ENCODE data around the gene AIG1.

DNA sequence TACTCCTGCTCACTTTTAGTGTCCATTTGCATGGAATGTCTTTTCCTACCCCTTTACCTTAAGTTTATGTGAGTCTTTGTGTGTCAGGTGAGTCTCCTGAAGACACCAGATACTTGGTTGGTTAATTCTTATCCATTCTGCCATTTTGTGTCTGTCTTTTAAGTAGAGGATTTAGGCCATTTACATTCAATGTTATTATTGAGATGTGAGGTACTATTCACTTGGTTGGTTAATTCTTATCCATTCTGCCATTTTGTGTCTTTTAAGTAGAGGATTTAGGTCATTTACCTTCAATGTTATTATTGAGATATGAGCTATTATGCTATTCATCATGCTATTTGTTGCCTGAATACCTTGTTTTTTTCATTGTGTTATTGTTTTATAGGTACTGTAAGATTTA is 113.8 kb downstream of the AIG1 start:
- no peak for TF ChIP-seq POLR2A (IDR thresholded peaks at IDR 0.05; ENCODE audit: low read depth, low read length)
- TF ChIP-seq TAF1 (IDR thresholded peaks at IDR 0.05; ENCODE audit: borderline replicate concordance, low read depth, low read length) = no peak
- TF ChIP-seq POLR2AphosphoS5 (IDR thresholded peaks at IDR 0.05; ENCODE audit: low read depth, low read length) = no peak

All from GM12892 (cell line).